ENCODE data around the gene SLC32A1. TPM values are rescaled to one million over a fixed set of nuclear protein-coding genes. Genes with fewer than 3 reads are reported as not detected.
A peak's percentile ranks its signal among the peaks of the same experiment; 100 is the strongest.

SLC32A1 gene
- total RNA-seq, 1 experiment from 2014 or later = 0.09 TPM

DNA sequence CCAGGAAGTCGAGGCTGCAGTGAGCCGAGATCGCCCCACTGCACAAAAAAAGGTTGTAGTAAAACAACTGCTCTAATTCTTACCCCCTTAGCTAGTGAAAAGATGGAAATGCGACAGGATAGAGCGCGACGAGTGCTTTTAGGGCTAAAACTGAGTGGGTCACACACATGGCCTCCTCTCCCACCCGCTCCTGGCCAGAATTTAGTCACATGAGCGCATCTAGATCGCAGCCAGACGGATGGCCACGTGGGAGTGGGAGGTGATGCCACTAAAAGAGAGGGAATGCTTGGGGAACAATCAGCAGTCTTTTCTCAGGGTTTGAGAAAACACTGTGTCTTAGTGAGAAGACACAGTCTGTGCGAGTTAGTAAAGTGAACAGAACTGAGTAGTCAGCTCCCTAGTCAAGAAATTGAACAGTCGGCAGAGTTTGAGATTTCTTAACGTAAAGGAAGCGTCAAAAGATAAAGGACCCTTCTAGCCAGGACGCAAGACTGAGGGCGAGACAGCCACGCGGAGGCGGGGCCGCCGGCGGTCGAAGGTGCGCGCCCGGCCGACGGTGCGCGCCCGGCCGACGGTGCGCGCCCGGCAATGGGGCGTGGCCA, 23.3 kb downstream of the SLC32A1 start (continued):
- no peak for TF ChIP-seq AR (CRISPR knock-in tag; IDR thresholded peaks at IDR 0.05)
- TF ChIP-seq, protein P1, sequence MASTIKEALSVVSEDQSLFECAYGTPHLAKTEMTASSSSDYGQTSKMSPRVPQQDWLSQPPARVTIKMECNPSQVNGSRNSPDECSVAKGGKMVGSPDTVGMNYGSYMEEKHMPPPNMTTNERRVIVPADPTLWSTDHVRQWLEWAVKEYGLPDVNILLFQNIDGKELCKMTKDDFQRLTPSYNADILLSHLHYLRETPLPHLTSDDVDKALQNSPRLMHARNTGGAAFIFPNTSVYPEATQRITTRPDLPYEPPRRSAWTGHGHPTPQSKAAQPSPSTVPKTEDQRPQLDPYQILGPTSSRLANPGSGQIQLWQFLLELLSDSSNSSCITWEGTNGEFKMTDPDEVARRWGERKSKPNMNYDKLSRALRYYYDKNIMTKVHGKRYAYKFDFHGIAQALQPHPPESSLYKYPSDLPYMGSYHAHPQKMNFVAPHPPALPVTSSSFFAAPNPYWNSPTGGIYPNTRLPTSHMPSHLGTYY (CRISPR knock-in tag; IDR thresholded peaks at IDR 0.05) = no peak
- TF ChIP-seq ZBTB43 (CRISPR knock-in tag; IDR thresholded peaks at IDR 0.05) = no peak
- TF ChIP-seq, protein P2, sequence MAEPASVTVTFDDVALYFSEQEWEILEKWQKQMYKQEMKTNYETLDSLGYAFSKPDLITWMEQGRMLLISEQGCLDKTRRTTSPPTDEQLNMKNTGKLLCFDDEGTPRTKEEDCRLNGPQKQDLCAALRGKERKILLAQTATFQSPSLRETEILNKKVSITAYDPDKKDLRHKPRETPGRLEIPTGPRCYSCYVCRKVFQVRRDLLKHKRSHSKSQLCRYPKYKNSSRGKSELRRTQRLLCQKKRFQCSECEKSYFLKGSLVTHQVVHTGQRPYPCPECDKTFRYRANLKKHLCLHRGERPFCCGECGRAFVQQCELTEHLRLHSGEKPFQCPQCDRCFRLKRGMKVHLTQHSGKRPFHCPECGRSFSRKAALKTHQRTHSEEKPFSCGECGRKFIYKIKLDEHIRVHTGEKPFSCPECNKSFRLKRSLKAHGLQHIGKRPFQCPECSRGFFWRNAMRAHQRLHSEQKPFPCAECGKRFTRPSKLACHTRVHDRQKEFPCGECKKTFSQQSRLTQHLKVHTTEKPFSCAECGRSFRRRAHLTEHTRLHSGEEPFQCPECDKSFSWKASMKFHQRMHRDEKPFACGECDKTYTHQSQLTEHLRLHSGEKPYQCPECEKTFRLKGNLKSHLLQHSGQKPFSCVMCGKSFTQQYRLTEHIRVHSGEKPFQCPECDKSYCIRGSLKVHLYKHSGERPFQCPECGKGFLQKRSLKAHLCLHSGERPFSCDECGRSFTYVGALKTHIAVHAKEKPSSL (CRISPR knock-in tag; conservative IDR thresholded peaks at IDR 0.05) = no peak
- no peak for TF ChIP-seq ETV6 (CRISPR knock-in tag; IDR thresholded peaks at IDR 0.05)

DNA sequence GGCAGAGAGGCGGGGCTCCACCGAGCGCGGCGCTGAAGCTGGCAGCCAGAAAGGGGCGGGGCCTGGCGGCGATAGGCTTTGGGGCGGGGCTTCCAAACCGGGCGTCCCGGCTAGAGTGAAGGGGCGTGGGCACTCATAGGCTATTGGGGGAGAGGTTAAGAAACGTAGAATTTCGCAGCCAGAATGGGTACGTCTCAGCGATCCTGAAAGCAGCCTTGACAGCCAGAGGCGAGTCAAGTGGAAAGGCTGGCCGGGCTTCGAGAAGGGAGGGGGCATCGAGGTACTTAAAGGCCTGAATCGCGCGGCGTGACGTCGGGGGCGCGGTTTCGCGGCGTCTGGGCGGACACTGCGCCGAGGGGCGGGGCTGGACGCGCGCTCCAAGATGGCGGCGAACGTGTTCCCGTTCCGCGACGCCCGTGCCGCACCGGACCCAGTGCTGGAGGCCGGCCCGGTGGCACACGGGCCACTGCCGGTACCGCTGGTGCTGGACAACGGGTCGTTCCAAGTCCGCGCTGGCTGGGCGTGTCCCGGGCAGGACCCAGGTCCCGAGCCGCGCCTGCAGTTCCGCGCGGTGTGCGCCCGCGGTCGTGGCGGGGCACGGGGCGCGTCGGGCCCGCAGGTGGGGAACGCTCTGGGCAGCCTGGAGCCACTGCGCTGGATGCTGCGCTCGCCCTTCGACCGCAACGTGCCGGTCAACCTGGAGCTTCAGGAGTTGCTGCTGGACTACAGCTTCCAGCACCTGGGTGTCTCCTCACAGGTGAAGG, 24.0 kb downstream of the SLC32A1 start, which contains the start of gene ACTR5:
Gene ACTR5, plus strand, starts transcription at position 364 of the 764 bp plus-strand sequence. Its CDS starts 19 bp downstream, at position 383.
- H3K27ac Mint-ChIP-seq = peak within 1 kb of the TSS; percentile 99
- peaks cover 32% of the 10 kb centered on the region for H3K27me3 Mint-ChIP-seq (ENCODE audit: low read depth)
- ChIA-PET POLR2A (interaction anchor here (0.8 to 1.8 kb wide), 5 partner anchors 12 to 47 kb away, joined by 3 to 6 read pairs (median 5); partner anchors contain the start of gene SLC32A1), CTCF (interaction anchor here (0.7 to 7.4 kb wide), 12 partner anchors 17 to 411 kb away, joined by 3 to 127 read pairs (median 8); partner anchors contain the start of genes PPP1R16B and SLC32A1)
- peaks cover 20% of the 10 kb centered on the region for H3K4me1 Mint-ChIP-seq
- peak within 1 kb of the TSS; percentile 96 for H3K4me3 Mint-ChIP-seq
- H3K9me3 Mint-ChIP-seq = no peaks in the 10 kb centered on the region
- H3K36me3 Mint-ChIP-seq = peaks cover 6% of the 10 kb centered on the region
- peak; percentile 94 for ATAC-seq
- DNase-seq (ENCODE audit: low spot score) = peak; percentile 97
- TF ChIP-seq TCF7 (CRISPR knock-in tag; IDR thresholded peaks at IDR 0.05; ENCODE audit: low read depth) (peak; percentile 84; the same call in 1 of the 2 replicates), STAT6 (CRISPR knock-in tag; conservative IDR thresholded peaks at IDR 0.05; ENCODE audit: low read depth) (0 out of 2 replicates have a peak, but pooled peaks have one; percentile 62), ZNF317 (CRISPR knock-in tag; IDR thresholded peaks at IDR 0.05; ENCODE audit: borderline replicate concordance, low read depth) (no peak), RELA (CRISPR knock-in tag; IDR thresholded peaks at IDR 0.05; ENCODE audit: borderline replicate concordance) (peak; percentile 82; the same call in 1 of the 2 replicates), CBFB (CRISPR knock-in tag; IDR thresholded peaks at IDR 0.05; ENCODE audit: low read depth) (peak; percentile 92), ZNF532 (CRISPR knock-in tag; IDR thresholded peaks at IDR 0.05; ENCODE audit: borderline replicate concordance) (no peak), ATF6 (CRISPR knock-in tag; IDR thresholded peaks at IDR 0.05) (no peak), FOXP1 (CRISPR knock-in tag; IDR thresholded peaks at IDR 0.05; ENCODE audit: borderline replicate concordance) (peak; percentile 93)
- TF ChIP-seq, protein P1 (CRISPR knock-in tag; IDR thresholded peaks at IDR 0.05) = no peak

All from WTC11 (cell line).